Measurements from ENCODE around the gene COX4I2.
"Not testable (repeated sequence)": the region's sequence is repeated elsewhere in the genome, so short reads cannot be mapped to it uniquely, and the experiment has no call there.

COX4I2 gene

GRCh38 chr20:31637660-31638059 is at the start of gene COX4I2:
Gene COX4I2, plus strand, starts transcription at chr20:31637912. Its CDS starts 1,106 bp downstream, at chr20:31639018.
- in situ Hi-C loops (cut with MboI; ENCODE audit: low sequenced_read_pairs): no loop called here

- in situ Hi-C loops (cut with MboI; ENCODE audit: low sequenced_read_pairs): no loop called here
Measured at GRCh38 chr20:31590717-31591225, 46.9 kb upstream of the COX4I2 start.

- in situ Hi-C loops (cut with MboI; ENCODE audit: low sequenced_read_pairs): no loop called here
Measured at GRCh38 chr20:31593221-31594001, 44.3 kb upstream of the COX4I2 start.

- in situ Hi-C loops (cut with MboI; ENCODE audit: low sequenced_read_pairs): no loop called here
Measured at GRCh38 chr20:31594002-31594557, 43.6 kb upstream of the COX4I2 start.

GRCh38 chr20:31594558-31595379 is 42.9 kb upstream of the COX4I2 start:
- in situ Hi-C loops (cut with MboI; ENCODE audit: low sequenced_read_pairs): no loop called here

GRCh38 chr20:31595380-31595653 is 42.4 kb upstream of the COX4I2 start:
- in situ Hi-C loops (cut with MboI; ENCODE audit: low sequenced_read_pairs): no loop called here

- in situ Hi-C loops (cut with MboI; ENCODE audit: low sequenced_read_pairs): no loop called here
Measured at GRCh38 chr20:31595654-31596411, 41.9 kb upstream of the COX4I2 start.

GRCh38 chr20:31596412-31596715 is 41.3 kb upstream of the COX4I2 start:
- in situ Hi-C loops (cut with MboI; ENCODE audit: low sequenced_read_pairs): not testable (repeated sequence)

GRCh38 chr20:31596831-31597480 is 40.8 kb upstream of the COX4I2 start:
- in situ Hi-C loops (cut with MboI; ENCODE audit: low sequenced_read_pairs): no loop called here

GRCh38 chr20:31597481-31597855 is 40.2 kb upstream of the COX4I2 start:
- in situ Hi-C loops (cut with MboI; ENCODE audit: low sequenced_read_pairs): no loop called here

- in situ Hi-C loops (cut with MboI; ENCODE audit: low sequenced_read_pairs): no loop called here
Measured at GRCh38 chr20:31602431-31602778, 35.3 kb upstream of the COX4I2 start.

GRCh38 chr20:31602779-31603441 is 34.8 kb upstream of the COX4I2 start:
- in situ Hi-C loops (cut with MboI; ENCODE audit: low sequenced_read_pairs): no loop called here

- in situ Hi-C loops (cut with MboI; ENCODE audit: low sequenced_read_pairs): no loop called here
Measured at GRCh38 chr20:31603822-31604566, 33.7 kb upstream of the COX4I2 start.

GRCh38 chr20:31604567-31605030 is 33.1 kb upstream of the COX4I2 start:
- in situ Hi-C loops (cut with MboI; ENCODE audit: low sequenced_read_pairs): no loop called here

GRCh38 chr20:31605031-31605901 is 32.4 kb upstream of the COX4I2 start, which contains the start of gene ID1:
Gene ID1, plus strand, starts transcription at chr20:31605289. Its CDS starts 99 bp downstream, at chr20:31605388.
- in situ Hi-C loops (cut with MboI; ENCODE audit: low sequenced_read_pairs): no loop called here

- in situ Hi-C loops (cut with MboI; ENCODE audit: low sequenced_read_pairs): no loop called here
Measured at GRCh38 chr20:31605902-31606803, 31.6 kb upstream of the COX4I2 start.

All from hTERT RPE-1 (cell line).